ENCODE results near the gene APBB1. TPM values are rescaled to one million over a fixed set of nuclear protein-coding genes. Genes with fewer than 3 reads are reported as not detected.

APBB1 gene
- total RNA-seq, 4 donors from 2014 or later = 19.8 to 39.9 (median 33.3) TPM

DNA sequence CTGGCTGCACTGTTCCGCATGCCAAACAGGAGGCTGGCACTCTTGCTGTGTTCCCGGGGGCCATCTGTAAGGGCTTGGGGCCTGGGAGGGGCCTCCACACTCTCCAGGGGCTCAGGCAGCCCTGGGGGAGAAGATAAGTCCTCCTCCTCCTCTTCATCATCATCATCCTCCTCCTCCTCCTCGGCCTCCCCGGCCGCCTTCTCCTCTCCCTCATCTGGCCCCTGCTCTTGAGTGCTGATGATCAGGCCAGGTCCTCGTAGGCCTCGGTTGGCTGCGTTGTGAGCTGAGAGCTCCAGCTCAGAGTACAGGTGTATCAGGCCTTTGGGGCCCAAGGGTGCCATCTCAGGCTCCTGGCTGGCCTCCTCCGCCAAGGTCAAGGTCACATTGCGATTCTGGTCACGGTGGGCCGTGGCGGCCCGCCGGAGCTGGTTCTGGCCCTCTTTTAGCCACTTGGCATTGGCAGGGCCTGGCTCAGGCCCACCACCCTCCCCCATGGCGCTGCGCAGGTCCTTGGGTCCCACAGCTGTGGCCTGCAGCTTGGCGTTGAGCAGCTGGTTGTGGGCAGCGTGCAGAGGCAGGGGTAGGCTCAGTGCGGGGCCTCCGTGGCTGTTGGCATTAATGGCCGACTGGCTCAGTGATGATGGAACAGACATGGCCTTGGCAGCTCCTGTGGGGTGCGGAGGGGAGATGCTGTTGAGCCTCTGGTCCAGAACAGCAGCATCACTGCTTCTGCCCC lies 8.0 kb downstream of the APBB1 start:
- ATAC-seq (ENCODE audit: low FRiP score) (no peak), DNase-seq (ENCODE audit: low spot score) (no peak)
- TF ChIP-seq, protein P1, sequence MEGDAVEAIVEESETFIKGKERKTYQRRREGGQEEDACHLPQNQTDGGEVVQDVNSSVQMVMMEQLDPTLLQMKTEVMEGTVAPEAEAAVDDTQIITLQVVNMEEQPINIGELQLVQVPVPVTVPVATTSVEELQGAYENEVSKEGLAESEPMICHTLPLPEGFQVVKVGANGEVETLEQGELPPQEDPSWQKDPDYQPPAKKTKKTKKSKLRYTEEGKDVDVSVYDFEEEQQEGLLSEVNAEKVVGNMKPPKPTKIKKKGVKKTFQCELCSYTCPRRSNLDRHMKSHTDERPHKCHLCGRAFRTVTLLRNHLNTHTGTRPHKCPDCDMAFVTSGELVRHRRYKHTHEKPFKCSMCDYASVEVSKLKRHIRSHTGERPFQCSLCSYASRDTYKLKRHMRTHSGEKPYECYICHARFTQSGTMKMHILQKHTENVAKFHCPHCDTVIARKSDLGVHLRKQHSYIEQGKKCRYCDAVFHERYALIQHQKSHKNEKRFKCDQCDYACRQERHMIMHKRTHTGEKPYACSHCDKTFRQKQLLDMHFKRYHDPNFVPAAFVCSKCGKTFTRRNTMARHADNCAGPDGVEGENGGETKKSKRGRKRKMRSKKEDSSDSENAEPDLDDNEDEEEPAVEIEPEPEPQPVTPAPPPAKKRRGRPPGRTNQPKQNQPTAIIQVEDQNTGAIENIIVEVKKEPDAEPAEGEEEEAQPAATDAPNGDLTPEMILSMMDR (IDR thresholded peaks at IDR 0.05) = no peak

DNA sequence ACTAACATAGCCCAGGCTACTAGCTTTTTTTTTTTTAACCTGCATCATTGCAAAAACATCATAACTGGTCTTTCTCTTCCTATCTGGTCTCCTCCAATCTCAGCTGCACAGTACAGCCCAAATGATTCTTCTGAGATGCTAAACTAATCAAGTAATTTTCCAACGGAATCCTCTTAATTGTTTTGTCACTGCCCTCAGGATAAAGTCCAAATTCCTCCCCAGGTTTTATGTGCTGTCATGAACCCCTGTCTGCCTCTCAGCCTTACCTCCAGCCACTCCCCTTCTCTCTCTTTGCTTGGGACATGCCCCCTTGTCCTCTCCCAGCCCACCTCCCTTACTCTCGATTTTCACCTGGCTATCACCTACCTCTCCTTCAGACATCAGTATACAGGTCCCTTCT lies 12.5 kb downstream of the APBB1 start:
- TF ChIP-seq, protein P1 (IDR thresholded peaks at IDR 0.05) = no peak
- no peak for ATAC-seq (ENCODE audit: low FRiP score)
- DNase-seq (ENCODE audit: low spot score) = no peak

DNA sequence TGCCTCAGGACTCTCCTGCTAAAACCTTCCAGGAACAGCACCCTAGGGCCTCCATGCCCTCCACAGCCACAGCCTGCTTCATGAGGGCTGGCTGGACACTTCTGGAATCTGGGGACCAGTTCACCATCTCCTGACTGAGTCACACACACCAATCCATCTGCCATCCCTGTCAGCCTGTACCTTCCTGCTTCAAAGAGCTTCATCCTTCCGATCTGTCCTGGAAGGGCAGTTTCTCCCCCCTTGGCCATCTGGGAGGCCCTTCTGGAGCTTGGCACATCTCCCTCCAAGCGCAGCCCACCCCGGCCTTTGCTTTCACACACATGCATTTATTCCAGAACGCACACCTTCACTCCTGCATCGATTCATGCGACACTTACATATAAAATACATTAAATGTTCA lies 13.0 kb downstream of the APBB1 start:
- ATAC-seq (ENCODE audit: low FRiP score) (no peak), DNase-seq (ENCODE audit: low spot score) (no peak)
- TF ChIP-seq, protein P1 (IDR thresholded peaks at IDR 0.05) = no peak

DNA sequence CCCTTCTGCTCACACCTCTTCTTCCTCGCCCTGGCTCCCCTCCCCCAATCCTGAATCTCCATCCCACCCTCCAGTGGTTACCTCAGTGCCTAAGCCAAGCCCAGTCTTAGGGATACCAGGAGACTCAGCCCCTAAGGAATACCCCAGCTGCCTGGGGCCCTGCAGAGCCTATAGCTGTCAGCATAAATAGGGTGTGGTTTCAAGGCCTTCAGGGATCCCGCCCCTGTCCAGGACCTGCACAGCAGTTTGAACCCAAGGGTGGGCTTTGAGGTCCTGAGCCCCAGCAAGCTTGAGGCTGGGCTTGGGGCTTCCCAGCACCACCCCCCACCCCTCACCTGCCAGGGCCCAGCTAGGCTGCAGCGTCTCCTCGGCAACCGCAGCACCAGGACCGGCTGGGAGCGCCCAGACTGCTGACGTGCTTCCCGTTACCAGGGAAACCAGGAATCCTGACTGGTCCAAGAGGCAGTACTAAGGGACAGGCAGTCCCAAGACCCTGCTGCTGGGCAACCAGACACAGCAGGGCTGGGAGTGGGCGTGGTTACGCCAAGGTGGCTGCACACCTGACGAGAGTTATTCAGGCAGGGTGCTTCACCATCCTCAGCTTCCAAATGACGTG lies 13.7 kb downstream of the APBB1 start:
- DNase-seq (ENCODE audit: low spot score) (no peak), ATAC-seq (ENCODE audit: low FRiP score) (no peak)
- TF ChIP-seq, protein P1 (IDR thresholded peaks at IDR 0.05) = no peak

DNA sequence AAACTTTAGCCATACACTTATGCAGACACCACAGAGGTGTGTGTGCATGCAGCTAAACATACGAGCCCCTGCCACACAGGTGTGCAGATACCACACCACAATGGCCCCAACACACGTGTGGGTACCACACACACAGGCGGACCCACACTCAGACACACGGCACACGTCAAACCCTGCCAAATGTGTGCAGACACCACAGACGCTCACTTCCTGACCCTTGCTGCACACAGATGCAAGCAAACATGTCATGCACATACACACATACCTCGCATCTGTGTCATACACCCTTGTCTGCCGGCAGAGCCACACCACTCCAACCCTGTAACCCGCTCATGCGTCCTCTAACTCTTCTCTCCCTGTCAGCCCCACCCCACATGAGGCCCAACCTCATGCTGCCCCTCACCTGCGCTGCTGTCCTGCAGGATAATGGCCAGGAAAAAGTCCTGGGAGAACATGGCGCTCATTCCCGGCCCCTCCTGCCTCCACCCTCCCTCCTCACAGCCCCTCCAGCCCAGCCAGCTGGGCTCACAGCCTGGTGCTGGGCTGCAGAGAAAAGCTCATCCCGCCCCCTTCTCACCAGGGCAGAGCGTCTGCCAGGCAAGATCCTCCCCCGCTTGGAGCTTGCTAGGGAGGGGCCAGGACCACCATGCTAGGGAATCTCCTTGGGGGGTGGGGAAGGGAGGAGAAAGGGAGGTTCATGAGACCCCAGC lies 14.4 kb downstream of the APBB1 start:
- DNase-seq (ENCODE audit: low spot score) (no peak), ATAC-seq (ENCODE audit: low FRiP score) (peak; percentile 8)
- TF ChIP-seq, protein P1 (IDR thresholded peaks at IDR 0.05) = no peak

DNA sequence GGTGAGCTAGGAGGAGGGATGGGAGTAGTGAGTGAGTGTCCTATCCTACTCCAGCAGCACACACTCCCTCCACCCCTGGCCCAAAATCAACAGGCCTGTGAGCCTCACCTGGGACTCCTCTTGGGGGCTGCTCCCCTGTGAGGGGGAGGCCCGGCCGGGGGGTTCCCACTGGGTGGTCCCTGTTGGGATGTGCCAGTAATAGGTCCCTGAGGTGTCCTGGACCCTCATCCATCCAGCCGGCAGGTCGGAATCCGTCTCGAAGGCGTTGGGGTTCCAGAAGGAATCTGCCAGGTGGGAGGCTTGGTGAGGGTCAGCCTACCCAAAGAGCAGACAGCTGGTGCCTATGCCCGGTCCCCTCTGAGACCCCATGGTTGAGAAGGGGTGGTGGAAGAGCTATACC lies 15.4 kb downstream of the APBB1 start:
- DNase-seq (ENCODE audit: low spot score) = no peak
- TF ChIP-seq, protein P1 (IDR thresholded peaks at IDR 0.05) = no peak
- no peak for ATAC-seq (ENCODE audit: low FRiP score)

Data from omental fat pad (tissue), 4 donors.